WTC11 (cell line): ENCODE data around the gene SLC24A3. TPM values are rescaled to one million over a fixed set of nuclear protein-coding genes. Genes with fewer than 3 reads are reported as not detected.

Experiments
- ATAC-seq: fragments of 200-7000 bp; cut with Tn5 transposase; 2 replicates; pipeline ENCODE4 v1.10.0; 2021; ENCODE audit warnings: mild to moderate bottlenecking, moderate library complexity
- CTCF ChIA-PET: fragments of 300-600 bp; sonication (Branson Sonifier 250); formaldehyde crosslinking; loops from one replicate; lab custom pipeline; 2021; ENCODE audit warnings: antibody characterized with exemption; lab: Charles Lee
- POLR2A ChIA-PET: fragments of 350-600 bp; sonication (Branson Sonifier 250); formaldehyde crosslinking; loops from one replicate; lab custom pipeline; 2021; ENCODE audit warnings: antibody characterized with exemption; lab: Charles Lee
- DNase-seq: peaks from one replicate; pipeline ENCODE4 v3.0.0; 2021; ENCODE audit warnings: low spot score
- H3K27ac Mint-ChIP-seq: 2 replicates; pipeline ENCODE4 v1.8.0; 2021; ENCODE audit warnings: mixed read lengths
- H3K27me3 Mint-ChIP-seq: 2 replicates; pipeline ENCODE4 v1.8.0; 2021; ENCODE audit warnings: low read depth, mild to moderate bottlenecking, moderate library complexity, mixed read lengths
- H3K36me3 Mint-ChIP-seq: 2 replicates; pipeline ENCODE4 v1.8.0; 2021; ENCODE audit warnings: mixed read lengths
- H3K4me1 Mint-ChIP-seq: 2 replicates; pipeline ENCODE4 v1.8.0; 2022; ENCODE audit warnings: mixed read lengths
- H3K4me3 Mint-ChIP-seq: 2 replicates; pipeline ENCODE4 v1.8.0; 2021; ENCODE audit warnings: mild to moderate bottlenecking, moderate library complexity, mixed read lengths
- H3K9me3 Mint-ChIP-seq: 2 replicates; pipeline ENCODE4 v1.8.0; 2021; ENCODE audit warnings: mixed read lengths
- ARID4B ChIP-seq: sonication (generic); formaldehyde crosslinking; IDR thresholded peaks from 2 replicates; pipeline ENCODE4 v1.8.0; 2023; ENCODE audit warnings: missing genetic modification reagents, mild to moderate bottlenecking, borderline replicate concordance
- ATF2 ChIP-seq: sonication (generic); formaldehyde crosslinking; IDR thresholded peaks from 2 replicates; pipeline ENCODE4 v1.8.1; 2022; ENCODE audit warnings: low read depth, missing genetic modification reagents, borderline replicate concordance
- CREM ChIP-seq: sonication (generic); formaldehyde crosslinking; IDR thresholded peaks from 2 replicates; pipeline ENCODE4 v1.8.1; 2022; ENCODE audit warnings: mild to moderate bottlenecking, missing genetic modification reagents, moderate library complexity
- EMX1 ChIP-seq: fragments of 250-450 bp; sonication (Bioruptor Pico); IDR thresholded peaks from 2 replicates; pipeline ENCODE4 v1.8.0; 2021; ENCODE audit warnings: mild to moderate bottlenecking
- ERG ChIP-seq: fragments of 250-450 bp; sonication (Bioruptor Pico); IDR thresholded peaks from 2 replicates; pipeline ENCODE4 v1.8.0; 2021; ENCODE audit warnings: mild to moderate bottlenecking
- ESRRA ChIP-seq: sonication (generic); formaldehyde crosslinking; IDR thresholded peaks from 2 replicates; pipeline ENCODE4 v1.8.1; 2022; ENCODE audit warnings: mild to moderate bottlenecking, missing genetic modification reagents, borderline replicate concordance
- FOXP1 ChIP-seq: sonication (generic); formaldehyde crosslinking; IDR thresholded peaks from 2 replicates; pipeline ENCODE4 v1.8.0; 2022; ENCODE audit warnings: missing genetic modification reagents, mild to moderate bottlenecking, moderate library complexity, borderline replicate concordance
- GABPB1 ChIP-seq: sonication (generic); formaldehyde crosslinking; IDR thresholded peaks from 2 replicates; pipeline ENCODE4 v1.8.1; 2023; ENCODE audit warnings: mild to moderate bottlenecking, missing genetic modification reagents
- GTF2I ChIP-seq: fragments of 250-450 bp; sonication (Bioruptor Pico); conservative IDR thresholded peaks from 2 replicates; pipeline ENCODE4 v1.4.0; 2021; ENCODE audit warnings: mild to moderate bottlenecking
- IRF1 ChIP-seq: sonication (generic); formaldehyde crosslinking; IDR thresholded peaks from 2 replicates; pipeline ENCODE4 v1.8.0; 2023; ENCODE audit warnings: missing genetic modification reagents
- KAT7 ChIP-seq: sonication (generic); formaldehyde crosslinking; IDR thresholded peaks from 2 replicates; pipeline ENCODE4 v1.8.1; 2023; ENCODE audit warnings: missing genetic modification reagents, mild to moderate bottlenecking, borderline replicate concordance
- MYBL2 ChIP-seq: sonication (generic); formaldehyde crosslinking; IDR thresholded peaks from 2 replicates; pipeline ENCODE4 v1.8.1; 2023; ENCODE audit warnings: mild to moderate bottlenecking, moderate library complexity, missing genetic modification reagents
- NR3C1 ChIP-seq: sonication (generic); formaldehyde crosslinking; conservative IDR thresholded peaks from 2 replicates; pipeline ENCODE4 v1.8.1; 2023; ENCODE audit warnings: low read depth, mild to moderate bottlenecking, missing genetic modification reagents
- RORB ChIP-seq: fragments of 250-450 bp; sonication (Bioruptor Pico); IDR thresholded peaks from 2 replicates; pipeline ENCODE4 v1.9.0; 2021; ENCODE audit warnings: mild to moderate bottlenecking
- SP1 ChIP-seq: sonication (generic); formaldehyde crosslinking; conservative IDR thresholded peaks from 2 replicates; pipeline ENCODE4 v1.8.1; 2022; ENCODE audit warnings: missing genetic modification reagents
- ZMAT4 ChIP-seq: fragments of 250-450 bp; sonication (Bioruptor Pico); IDR thresholded peaks from 2 replicates; pipeline ENCODE4 v1.9.0; 2021; ENCODE audit warnings: mild to moderate bottlenecking
- ZNF138 ChIP-seq: sonication (generic); formaldehyde crosslinking; conservative IDR thresholded peaks from 2 replicates; pipeline ENCODE4 v1.8.1; 2022; ENCODE audit warnings: mild to moderate bottlenecking, moderate library complexity, missing genetic modification reagents
- ZNF317 ChIP-seq: sonication (generic); formaldehyde crosslinking; IDR thresholded peaks from 2 replicates; pipeline ENCODE4 v1.8.1; 2023; ENCODE audit warnings: low read depth, mild to moderate bottlenecking, moderate library complexity, missing genetic modification reagents, borderline replicate concordance
- ZNF512 ChIP-seq: sonication (generic); formaldehyde crosslinking; IDR thresholded peaks from 2 replicates; pipeline ENCODE4 v1.8.1; 2022; ENCODE audit warnings: missing genetic modification reagents, borderline replicate concordance
- ZNF532 ChIP-seq: fragments of 250-450 bp; sonication (Bioruptor Pico); IDR thresholded peaks from 2 replicates; pipeline ENCODE4 v1.9.0; 2021; ENCODE audit warnings: mild to moderate bottlenecking, borderline replicate concordance
- total RNA-seq: library from RNA; stranded (reverse); gene quantifications from 3 replicates; pipeline ENCODE4 v1.2.3, GENCODE V29; 2021

Gene SLC24A3
- total RNA-seq, 1 experiment from 2014 or later, result 5.7 TPM

GRCh38 chr20:19522836-19523590 is 310.6 kb downstream of the SLC24A3 start (continued):
- TF ChIP-seq ZMAT4 (CRISPR knock-in tag) (no peak), ZNF317 (CRISPR knock-in tag) (no peak), ERG (CRISPR knock-in tag) (no peak), ZNF138 (no peak)
- TF ChIP-seq, all 79 proteins: peak for 0

GRCh38 chr20:19524691-19525090 is 312.2 kb downstream of the SLC24A3 start:
- TF ChIP-seq ESRRA (CRISPR knock-in tag) (no peak), EMX1 (no peak), MYBL2 (CRISPR knock-in tag) (no peak), ARID4B (no peak), ZNF512 (CRISPR knock-in tag) (no peak), ATF2 (CRISPR knock-in tag) (no peak), ZNF532 (CRISPR knock-in tag) (no peak), GABPB1 (CRISPR knock-in tag) (no peak), CREM (no peak), RORB (no peak), NR3C1 (CRISPR knock-in tag) (no peak), GTF2I (CRISPR knock-in tag) (no peak), FOXP1 (no peak), SP1 (CRISPR knock-in tag) (no peak), IRF1 (no peak), KAT7 (CRISPR knock-in tag) (no peak)
- no peaks in the 10 kb centered on the region for H3K4me1 Mint-ChIP-seq
- DNase-seq (no peak), ATAC-seq (no peak)
- ChIA-PET POLR2A (no interaction called here), CTCF (no interaction called here)
- H3K27me3 Mint-ChIP-seq, result no peaks in the 10 kb centered on the region
- H3K9me3 Mint-ChIP-seq, result no peaks in the 10 kb centered on the region
- no peak overlapping the region for H3K27ac Mint-ChIP-seq
- H3K36me3 Mint-ChIP-seq, result no peaks in the 10 kb centered on the region
- no peak overlapping the region for H3K4me3 Mint-ChIP-seq
